HG03066 (cell line): ENCODE measurements around the gene RDX.

Experiments used
- ATAC-seq: cut with Tn5 transposase; IDR thresholded peaks from one replicate; pipeline ENCODE4 v1.9.1; 2021; ENCODE audit warnings: low read depth; ENCODE audit not compliant: unreplicated experiment

The RDX gene

DNA sequence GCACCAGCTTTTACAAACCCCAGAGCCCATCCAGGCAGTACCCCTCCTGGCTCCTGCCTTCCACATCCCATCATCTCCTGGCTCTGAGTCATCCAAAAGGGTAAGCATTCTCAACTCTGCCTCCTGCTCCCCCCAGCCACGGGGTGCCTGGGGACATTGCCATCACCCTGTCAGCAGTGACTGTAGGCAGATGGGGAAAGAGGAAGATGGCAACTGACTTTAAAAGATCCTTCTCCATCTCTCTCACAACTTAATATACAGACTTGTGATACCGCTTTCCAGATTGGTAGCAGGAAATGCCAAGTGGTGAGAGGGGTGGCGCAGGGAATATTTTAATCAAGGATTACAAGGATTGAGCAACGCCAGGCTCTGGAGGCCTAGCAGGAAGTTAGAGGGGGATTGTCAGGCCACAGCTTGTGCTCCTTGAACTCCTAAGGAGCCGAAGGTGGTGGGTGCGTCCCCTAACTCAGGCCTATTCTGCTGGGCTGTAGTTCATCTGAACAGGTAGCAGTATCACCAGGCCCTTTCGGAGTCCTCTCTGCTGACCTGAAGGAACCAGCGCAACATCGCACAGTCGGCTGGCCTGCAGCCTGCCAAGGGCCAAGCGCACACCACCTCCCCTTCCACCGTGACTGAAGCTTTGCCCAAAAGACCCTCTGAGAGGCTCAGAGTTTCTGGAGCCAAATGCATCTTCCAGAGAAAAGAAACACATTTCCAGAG lies 119.9 kb downstream of the RDX start:
- ATAC-seq, result no peak

DNA sequence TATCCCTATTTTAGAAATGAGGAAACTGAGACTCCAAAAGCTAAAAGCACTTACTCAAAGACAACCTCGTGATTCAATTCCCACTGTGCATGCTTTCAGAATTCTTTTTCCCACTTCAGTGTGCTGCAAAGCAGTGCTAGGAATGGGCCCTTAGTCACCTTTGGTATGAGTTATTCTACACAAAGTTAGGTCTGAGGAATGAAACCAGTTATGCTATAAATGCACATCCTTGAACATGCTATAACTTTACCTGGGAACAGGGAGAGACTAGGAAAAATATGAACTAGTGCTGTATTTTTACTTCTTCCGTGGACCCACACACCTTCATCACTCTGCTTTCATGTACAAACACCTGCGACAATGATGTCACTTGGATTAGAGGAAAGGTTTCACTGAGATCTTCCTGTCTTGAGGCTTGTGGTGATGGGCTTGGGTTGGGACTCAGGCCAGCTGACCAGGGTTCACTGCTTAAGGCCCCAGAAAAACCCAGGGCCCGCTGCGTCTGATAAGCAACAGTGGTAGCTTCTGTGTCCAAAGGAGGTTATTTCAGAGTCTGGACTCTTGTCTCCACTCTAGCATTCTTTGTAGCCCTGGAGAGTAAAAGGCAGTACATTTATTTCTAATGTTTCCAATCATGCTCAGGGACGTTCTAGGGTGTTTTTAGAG lies 121.6 kb downstream of the RDX start:
- ATAC-seq, result peak; percentile 6

DNA sequence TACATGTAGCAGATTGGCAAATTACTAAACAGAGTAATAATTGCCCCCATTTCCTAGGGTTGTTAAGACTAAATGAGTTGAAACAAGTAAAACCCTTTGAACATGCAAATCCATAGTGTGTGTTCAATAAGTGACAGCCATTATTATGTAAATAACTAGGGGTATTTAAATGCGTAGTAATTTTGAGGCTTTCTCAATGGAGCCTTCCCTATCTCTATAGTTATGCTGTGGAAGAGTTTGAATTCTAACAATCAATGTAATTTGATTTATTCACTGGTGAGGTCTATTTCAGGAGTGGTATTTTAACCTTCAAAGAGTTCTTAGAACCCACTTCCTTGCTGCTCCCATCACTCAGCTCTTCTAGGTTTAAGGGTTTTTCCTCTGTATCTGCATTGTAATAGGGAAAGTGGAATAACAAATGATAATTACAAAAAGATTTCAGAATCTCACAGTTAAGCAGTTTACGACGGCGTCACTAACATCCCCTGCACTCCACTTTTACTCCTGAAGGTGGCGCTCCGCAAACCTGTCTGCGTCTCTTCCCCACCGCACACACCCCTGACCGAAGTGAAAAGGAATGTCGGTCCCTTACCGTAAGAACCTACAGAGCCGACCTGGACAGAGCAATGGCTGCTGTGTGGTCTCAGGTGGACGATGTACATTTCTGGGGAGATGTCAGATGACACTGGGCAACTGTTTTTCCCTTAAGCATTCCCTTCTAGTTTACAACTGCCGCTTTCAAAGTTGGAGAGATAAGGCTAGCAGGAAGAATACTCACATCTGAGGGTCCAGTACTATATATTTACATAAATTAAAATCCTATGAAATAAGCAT lies 122.4 kb downstream of the RDX start:
- peak; percentile 57 for ATAC-seq

DNA sequence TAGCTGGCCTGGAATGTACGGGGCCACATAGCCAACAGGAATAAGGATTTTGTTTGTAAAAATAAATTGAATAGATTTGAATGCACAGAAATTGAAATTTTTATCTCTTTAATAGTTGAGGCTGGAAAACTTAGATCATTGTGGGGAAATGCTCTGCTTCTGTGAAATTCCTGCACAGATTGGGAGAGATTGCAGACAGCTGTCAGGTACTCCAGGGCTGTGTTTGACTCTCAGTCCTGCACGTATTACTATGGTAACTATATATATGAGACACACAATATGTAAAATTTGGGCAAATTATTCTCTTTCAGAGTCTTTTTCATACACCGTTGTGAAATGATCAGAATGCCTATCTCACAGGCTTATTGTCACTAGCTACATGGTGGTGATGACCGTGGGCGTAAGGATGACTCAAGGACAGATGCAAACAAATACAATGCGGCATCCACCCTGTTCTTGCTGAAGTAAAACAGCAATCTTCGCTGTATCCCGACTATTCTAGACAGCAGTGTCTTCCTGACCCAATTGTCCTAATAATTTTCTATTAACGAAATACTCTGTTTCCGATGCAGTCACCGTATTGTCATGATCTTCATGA lies 123.8 kb downstream of the RDX start:
- ATAC-seq, result no peak

DNA sequence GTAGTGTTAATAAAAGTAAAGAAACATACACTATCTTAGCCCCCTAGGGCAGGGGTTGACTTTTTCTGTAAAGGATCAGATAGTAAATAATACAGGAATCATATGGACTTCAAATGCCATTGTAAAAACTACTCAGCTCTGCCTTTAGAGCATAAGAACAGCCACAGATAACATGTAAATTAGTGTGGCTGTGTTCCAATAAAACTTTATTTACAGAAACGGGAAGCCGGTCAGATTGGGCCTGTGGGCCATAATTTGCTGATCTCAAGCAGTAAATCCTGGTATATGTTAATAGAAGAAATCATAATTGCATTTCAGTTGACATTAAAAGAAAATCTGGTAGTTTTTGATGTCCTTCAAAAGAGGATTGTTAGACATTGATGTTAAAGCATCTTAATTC lies 126.7 kb downstream of the RDX start:
- no peak for ATAC-seq

DNA sequence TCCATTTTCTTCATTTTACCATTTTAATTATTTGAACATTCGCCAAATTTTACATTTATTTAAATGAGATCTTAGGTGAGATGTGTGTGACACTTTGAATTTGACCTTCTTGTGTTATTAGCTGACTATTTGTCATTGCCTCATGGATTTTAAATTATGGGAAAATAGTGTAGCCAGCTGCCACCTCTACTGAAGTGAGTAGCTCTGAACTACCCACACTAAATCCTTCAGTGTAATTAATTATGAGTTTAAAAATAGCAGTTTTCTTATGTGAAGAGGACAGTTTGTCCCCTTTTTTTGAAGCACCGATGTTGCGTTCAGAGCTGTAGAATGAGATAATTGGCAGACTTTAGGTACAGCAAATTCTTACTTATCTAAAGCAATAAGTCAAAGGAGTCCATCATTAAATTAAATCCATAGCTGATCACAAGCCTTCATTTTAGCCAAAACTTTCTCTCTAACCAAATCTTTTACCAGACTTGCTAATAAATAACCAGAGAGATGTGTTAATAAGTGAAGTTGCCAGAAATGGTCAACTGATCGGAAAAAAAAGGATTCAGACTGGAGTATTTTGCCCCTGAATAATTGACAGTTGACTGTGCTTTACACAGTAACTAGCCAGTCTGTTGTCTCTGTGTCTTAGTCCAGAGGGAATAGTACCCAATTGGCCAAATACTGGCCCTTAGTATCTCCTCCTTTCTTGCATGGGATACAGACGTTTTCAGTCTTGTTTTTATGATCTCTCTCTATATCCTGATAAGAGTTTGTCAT lies 128.2 kb downstream of the RDX start:
- ATAC-seq, result no peak

DNA sequence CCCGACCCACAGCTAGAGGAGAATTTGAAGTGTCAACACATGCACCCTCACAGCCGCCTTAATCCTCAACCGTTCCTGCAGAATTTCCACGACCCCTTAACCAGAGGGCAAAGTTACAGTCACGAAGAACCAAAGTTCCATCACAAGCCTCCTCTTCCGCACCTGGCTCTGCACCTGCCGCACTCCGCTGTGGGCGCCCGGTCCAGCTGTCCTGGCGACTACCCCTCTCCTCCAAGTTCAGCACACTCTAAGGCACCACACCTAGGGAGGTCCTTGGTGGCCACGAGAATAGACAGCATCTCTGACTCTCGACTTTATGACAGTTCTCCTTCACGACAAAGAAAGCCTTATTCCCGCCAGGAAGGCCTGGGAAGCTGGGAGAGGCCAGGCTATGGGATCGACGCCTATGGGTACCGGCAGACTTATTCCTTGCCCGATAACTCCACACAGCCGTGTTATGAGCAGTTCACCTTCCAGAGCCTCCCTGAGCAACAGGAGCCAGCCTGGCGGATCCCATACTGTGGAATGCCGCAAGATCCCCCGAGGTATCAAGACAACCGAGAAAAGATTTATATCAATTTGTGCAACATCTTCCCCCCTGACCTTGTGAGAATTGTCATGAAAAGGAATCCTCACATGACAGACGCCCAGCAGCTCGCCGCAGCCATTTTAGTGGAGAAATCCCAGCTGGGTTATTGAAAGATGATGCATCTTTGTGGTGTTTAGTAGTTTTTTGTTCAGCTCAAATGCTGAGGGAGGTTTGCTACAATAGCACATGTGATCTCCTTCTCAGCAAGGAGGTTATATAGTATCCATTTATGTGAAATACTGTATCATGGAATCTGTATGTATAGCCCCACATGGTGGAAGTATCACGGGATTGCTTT lies 131.1 kb downstream of the RDX start:
- ATAC-seq, result no peak

DNA sequence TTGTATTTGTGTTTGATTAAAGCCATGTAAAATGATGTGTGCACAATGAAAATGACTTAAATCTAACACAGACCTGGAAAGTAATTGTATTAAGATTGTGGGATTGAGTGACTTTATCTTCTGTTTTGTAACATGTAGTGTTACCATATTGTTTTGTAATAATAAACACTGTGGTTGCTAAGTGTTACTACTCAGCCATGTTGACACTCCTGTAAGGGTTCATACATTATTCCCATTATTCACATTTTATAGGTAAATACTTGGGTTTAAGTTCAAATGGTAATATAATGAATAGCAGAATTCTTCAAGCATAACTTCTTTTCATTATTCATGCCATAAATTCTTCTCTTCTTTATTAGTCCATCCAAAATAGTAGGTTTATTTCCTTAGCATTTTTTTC lies 134.2 kb downstream of the RDX start:
- no peak for ATAC-seq

DNA sequence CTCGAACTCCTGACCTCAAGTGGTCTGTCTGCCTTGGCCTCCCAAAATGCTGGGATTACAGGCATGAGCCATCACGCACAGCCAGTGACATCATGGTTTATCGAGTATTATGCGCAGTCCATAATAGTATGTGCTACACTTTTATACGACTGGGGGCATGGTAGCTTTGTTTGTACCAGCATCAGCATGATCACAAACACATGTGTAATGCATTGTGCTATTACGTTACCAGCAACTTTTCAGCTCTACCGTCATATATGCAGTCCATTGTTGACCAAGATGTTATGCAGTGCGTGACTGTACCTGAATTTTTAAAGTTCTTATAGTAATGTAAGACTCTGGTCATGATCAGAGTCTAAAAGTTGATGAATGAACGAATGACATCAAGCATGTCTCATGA lies 135.4 kb downstream of the RDX start:
- no peak for ATAC-seq

DNA sequence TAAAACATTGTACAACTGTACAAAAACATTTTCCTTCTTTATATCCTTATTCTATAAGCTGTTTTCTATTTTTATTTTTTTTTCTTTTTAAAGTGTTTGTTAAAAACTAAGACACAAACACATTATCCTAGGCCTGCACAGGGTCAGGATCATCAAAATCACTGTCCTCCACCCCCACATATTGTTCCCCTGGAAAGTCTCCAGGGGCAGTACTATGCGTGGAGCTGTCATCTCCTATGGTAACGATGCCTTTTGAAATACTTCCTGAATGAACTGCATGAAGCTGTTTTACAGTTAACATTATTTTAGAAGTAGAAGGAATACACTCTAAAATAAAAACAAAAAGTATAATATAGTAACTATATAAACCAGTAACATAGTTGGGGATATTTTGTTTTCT lies 136.0 kb downstream of the RDX start:
- ATAC-seq, result no peak

DNA sequence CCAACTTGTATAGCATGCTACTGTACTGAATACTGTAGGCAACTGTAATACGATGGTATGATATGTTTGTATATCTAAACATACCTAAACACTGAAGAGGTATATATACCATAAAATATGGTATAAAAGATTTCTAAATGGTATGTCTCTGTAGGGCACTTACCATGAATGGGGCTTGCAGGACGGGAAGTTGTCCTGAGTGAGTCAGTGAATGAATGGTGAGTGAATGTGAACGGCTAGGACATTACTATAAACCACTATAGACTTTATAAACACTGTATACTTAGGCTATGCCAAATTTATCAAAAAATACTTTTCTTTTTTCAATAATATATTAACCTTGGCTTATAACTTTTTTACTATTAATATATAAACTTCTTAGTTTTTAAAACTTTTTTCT lies 136.4 kb downstream of the RDX start:
- ATAC-seq, result no peak

DNA sequence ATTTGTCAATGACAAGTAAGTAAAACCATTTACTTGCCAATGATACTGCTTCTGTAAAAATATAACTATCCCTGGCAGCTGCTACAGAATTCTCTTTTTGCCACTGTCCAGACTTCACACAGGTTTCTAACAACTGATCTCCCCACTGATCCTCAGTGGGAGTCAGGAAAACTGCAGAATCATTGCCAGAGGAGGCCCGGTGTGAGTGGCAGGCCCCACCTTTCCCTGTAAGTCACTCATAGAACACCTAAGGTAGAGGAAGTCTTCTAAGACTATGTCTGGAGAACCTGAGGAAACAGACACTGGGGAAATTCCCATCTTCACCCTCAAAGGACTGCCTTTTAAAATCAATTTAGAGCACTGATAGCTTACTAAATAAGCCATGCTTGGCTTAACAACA lies 136.9 kb downstream of the RDX start:
- no peak for ATAC-seq

DNA sequence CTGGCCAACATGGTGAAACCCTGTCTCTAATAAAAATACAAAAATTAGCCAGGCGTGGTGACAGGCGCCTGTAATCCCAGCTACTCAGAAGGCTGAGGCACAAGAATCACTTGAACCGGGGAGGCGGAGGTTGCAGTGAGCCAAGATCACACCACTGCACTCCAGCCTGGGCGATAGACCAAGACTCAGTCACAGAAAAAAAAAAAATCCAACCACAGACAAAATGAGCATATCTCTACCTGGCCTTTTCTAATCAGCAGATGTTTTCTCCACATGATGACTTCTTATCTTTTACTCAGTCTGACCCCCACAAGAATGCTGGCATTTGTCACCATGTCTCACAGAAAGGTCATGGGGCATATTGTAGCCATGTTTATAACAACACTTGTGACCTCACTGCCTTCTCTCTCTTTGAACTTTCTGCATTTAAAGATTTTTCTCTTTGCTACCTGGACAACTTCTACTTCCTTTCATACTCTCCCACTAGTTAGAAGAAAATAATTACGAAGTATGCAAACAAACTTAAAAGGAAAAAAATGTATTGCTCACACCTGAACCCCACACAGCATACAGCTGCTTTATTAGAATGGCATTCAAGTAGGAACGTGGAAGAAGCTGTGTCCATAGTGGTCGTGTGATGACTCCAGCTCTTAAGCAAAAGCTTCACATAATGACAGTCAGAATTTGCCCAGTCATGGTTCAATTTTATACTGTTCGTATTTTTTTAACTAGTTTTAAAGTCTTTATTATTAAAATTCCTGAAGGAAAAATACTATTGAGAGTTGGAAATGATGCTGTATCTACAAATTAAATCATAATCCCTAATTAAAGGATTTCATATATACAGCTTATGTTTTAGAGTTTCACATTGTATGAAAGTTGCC lies 137.9 kb downstream of the RDX start:
- ATAC-seq, result no peak

DNA sequence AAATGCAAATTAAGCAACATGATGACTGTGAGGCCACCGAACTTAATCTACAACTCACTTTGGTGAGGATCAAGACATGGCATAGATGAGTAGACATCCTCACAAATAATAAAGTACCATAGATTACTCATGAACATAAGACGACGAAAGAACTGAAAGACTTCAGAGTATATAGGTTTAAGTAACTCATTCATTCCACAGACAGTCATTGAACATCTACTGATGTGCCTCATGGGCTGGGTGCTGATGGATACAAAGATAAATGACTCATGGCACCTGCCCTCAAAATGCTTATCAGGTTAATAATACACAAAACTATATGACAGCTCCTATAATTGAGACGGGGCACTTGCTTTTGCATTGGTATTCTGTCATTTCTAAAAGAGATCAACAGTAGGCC lies 139.9 kb downstream of the RDX start:
- ATAC-seq, result no peak

DNA sequence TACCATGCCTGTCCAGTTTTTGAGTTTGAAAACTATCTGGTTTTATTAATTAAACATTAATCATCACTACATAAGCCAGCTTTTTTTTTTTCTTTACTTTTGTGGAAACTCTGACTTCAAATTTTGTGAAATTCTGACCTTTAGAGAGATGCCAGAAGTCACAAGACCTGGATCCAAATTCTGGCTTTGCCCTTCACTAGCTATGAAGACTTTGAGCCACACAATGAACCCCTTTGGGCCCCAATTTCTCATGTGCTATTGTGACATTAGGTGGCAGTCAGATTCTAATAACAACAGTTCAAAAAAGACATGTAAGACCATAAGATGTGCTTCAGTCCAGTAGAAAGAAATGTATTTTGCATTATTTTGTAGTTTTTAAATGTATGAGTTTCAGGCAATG lies 142.9 kb downstream of the RDX start:
- no peak for ATAC-seq

DNA sequence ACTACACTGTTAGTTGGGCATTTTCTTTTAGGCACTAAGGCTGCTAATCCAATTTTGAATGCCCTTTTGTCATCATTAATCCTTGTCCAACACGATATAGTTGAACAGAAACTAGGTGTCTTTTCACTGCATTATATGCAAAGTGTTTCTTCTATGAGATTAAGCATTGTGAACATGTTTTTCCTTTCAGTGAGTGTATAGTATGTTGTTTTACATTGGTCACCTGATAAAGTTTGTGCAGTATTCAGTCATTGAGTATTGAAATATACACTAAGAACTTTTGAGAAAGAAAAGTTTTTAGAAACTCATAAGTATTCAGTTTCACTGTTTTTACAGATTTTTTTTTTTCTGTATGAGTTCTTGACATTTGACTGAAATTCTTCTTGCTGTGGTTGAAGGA lies 144.2 kb downstream of the RDX start:
- no peak for ATAC-seq

DNA sequence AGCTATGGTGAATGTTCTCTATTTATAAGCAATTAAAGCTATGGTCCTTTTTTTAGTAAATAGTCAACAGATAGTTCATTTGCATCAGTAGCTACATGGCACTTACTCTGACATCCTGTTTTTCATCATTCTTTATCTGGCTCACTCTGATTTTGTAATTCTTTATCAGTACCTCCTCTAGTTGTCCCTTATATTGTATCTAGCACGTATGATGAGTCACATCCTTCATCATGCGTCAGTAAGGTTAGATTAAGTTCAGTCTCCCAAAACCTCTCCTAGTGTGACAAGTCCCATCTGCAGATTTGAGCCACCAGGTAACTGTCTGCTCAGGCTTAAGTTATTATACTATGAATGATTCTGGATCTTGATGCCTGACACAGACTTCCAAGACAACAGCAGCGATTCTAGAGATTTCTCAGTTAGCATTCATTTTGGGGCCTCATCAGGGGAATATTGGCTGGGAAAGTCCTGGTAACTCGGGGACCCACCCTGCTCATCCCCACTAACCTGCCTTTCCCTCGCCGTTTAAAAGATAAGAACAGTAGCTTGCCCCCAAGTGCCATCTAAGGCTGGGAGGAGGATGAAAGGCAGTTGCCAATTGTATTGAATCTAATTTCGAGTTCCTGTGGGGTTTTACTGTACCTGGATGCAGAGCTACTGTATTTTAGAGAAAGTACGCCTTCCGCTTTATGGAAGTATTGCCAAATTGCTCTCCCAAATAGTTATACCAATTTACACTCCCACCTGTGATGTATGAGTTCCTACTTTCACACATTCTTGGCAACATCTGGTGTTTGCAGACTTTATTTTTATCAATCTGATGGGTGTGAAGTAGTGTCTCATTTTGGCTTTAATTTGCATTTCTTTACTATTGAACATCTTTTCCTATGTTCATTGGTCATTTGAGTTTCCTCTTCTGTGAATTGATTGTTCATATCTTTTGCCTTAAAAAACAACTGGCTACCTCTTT lies 147.4 kb downstream of the RDX start:
- ATAC-seq, result no peak
